ENCODE measurements around the gene KIF3C.
"Not testable (repeated sequence)": the region's sequence is repeated elsewhere in the genome, so short reads cannot be mapped to it uniquely, and the experiment has no call there.

KIF3C gene

DNA sequence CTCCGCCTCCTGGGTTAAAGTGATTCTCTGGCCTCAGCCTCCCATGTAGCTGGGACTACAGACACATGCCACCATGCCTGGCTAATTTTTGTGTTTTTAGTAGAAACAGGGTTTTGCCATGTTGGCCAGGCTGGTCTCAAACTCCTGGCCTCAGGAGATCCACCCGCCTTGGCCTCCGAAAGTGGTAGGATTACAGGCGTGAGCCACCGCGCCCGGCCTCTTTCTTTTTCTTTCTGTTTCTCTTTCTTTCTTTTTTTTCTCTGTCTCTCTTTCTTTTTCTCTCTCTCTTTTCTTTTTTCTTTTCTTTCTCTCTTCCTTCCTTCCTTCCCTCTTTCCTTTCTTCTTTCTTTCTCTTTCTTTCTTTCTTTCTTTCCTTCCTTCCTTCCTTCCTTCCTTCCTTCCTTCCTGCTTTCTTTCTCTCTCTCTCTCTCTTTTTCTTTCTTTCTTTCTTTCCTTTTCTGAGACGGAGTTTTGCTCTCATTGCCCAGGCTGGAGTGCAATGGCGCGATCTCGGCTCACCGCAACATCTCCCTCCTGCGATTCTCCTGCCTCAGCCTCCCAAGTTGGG is 16.6 kb upstream of the KIF3C start:
- not testable (repeated sequence) for DNase-seq

DNA sequence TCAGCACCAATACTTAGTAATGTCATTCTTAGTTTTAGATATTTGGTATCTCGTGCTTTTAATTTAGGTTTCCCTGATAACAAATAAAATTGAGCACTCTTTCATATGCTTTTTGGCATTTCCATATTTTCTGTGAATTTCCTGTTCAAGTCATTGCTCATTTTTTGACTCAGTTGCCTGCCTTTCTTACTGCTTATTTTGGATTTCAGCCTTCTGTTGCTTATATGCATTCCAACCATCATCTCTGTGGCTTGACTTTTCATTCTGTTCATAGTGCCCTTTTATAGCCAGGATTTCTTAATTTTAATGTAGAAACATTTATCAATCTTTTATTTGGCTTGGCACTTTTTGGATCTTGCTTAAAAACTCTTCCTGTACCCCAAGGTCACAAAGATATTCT is 14.5 kb upstream of the KIF3C start:
- no peak for DNase-seq

DNA sequence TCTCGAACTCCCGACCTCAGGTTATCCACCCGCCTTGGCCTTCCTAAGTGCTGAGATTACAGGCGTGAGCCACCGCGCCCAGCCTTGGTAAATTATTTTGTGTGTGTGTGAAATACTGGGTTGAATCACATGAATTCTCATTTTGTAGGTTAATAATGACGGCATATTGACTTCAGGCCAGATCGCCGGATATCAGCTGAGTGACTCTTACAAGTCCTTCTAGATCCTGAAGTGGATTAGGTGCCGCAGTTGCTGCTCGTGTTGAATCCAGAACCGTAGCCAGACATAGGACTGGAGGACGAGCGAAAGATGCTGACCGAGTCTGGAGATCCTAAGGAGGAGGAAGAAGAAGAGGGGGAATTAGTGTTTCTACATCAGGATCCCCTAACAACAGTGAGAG is 12.2 kb upstream of the KIF3C start:
- DNase-seq, result no peak

DNA sequence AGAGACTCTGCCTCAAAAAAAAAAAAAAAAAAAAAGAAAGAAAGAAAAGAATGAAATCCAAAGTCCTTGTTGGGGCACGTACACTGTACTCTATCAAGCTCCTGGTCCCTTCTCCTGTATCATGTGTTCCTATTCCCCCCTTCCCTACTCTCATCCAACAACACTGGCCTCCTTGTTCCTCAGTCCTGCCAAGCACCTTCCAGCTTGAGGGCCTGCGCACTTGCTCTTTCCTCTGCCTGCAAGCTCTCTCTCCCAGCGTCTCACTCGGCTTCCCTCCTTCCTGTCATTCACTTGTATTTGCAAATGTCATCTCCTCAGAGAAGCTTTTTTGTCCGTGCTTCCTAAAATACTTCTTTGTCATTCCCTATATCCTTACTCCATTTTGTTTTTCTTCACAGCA is 10.8 kb upstream of the KIF3C start:
- DNase-seq, result no peak

DNA sequence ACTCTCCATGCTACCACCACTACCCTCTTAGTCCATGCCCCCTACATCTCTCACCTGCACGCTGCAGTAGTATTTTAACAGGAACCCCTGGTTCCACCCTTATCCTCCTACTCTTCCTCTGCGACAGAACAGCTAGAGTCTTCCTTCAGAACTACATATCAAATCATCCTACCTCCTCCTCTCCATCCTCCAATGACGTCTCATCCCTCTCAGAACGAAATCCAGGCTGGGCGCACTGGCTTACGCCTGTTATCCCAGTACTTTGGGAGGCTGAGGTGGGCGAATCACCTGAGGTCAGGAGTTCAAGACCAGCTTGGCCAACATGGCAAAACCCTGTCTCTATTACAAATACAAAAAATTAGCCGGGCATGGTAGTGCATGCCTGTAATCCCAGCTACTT is 10.3 kb upstream of the KIF3C start:
- no peak for DNase-seq

DNA sequence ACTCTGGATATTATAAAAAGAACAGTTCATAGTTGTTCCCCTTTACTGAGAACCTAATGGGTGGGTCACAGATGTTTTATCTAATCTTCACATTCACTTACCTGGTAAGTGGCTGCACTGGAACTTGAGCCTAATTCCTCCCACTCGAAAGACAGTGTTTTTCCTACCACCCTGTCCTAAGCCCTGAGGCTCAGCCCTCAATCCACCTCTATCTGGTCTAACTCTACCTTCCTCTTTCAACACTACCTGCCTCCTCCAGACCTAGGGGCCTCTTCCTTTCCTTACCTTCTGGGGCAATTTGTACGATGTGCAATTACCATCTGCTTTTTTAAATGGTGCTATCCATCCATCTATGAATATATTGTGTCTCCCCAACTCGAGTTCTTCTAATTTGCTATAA is 9.7 kb upstream of the KIF3C start:
- no peak for DNase-seq

DNA sequence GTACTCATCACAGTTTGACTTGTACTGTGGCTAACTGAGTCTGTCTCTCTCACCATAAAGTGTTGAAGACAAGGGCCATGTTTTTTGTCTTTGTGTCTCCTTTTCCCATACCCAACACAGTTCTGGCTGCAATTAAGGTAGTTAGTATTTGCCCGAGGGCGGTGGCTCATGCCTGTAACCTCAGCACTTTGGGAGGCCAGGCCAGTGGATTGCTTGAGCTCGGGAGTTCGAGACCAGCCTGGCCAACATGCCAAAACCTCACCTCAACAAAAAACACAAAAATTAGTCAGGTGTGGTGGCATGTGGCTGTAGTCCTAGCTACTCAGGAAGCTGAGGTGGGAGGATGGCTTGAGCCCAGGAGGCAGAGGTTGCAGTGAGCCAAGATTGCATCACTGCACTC is 6.9 kb upstream of the KIF3C start:
- DNase-seq, result no peak

DNA sequence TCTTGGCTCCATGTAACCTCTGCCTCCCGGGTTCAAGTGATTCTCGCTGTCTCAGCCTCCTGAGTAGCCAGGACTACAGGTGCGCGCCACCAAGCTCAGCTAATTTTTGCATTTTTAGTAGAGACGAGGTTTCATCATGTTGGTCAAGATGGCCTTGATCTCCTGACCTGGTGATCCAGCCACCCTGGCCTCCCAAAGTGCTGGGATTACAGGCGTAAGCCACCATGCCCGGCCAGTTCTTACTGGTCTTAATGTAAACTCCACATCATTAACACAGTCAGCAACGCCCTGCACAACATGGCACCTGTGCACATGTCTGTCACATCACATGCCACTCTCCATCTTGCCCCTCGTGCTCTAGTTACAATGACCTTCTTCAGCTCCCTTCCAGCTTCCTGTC is 5.8 kb upstream of the KIF3C start:
- no peak for DNase-seq

DNA sequence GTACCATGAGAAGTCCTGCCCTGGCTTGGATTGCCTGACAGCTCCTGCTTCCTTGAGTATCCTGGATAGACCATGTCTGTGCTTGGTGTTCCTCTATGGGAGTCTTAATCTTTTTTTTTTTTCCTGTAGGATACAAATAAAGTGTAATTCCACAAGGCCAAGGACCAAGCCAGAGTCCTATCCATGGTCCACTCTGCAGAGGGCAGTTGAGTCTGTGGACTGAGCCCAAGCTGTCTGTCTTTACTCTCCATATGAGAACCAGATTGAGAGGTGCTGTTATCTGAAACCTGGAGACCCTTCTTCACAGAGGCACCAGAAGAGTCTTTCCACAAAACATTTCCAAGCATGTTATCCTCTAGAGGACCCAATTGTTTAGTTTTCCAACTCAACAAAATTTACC is 1.4 kb upstream of the KIF3C start:
- no peak for DNase-seq

DNA sequence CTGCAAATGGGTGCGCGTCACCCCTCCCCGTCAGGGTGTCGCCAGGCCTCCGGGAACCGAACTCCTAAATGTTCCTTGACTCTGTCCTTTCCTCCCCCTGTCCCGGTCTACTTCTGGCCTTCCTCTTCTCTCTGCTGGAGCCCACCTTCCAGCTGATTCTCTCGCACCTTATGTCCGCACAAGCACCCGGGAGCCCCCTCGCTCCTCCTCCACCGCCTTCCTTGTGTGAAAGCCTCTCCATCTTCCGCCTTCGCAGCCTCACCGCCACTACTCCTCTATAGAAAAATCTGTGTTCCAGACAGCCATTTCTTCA is 627 bp upstream of the KIF3C start:
- no peak for DNase-seq

DNA sequence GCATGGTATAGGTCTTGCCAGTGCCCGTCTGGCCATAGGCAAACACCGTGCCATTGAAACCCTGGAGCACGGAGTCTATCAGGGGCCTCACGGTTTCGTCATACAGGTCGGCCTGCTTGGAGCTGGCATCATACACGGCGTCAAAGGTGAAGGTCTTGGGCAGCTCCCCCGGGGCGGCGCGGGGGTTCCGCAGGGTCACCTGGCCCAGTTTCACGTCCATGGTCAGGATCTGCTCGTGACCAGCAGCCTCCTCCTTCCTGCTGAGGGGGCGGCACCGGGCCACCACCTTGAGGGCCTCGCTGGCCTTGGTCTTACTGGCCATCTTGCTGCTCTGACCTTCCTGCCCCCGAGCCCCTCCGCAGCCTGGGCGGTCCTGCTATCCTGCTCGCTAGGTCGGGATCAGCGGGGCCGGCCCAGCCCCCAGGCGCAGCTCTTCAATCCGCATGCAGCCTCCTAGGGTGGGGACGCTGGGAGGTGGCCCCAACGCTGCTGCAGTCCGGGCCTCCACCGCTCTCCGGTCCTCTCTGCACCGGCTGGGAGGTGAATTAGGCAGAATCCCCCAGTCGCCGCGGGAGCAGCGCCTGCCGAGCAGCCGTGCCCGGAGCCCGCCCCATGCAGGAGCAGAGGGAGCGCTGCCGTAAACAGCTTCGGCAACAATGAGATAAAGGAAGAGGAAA is 563 bp downstream of the KIF3C start:
- DNase-seq, result no peak

DNA sequence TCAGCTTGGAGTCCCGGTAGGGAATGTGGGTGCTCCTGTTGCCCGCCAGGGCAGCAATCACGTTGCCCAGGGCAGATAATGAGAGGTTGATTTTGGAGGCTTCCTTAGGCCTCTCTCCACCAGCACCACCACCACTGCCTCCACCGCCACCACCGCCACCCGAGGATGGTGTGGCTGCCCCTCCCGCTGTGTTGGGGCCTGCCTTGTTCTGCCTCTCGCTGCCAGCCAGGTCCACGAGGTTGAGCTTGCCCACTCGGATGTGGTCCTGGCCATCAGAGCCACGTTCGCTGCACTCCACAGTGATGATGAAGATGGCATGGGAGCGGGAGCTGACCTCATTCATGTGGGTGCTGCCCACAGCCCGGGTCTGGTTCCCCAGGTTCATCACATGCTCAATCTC is 1.3 kb downstream of the KIF3C start:
- DNase-seq, result no peak

DNA sequence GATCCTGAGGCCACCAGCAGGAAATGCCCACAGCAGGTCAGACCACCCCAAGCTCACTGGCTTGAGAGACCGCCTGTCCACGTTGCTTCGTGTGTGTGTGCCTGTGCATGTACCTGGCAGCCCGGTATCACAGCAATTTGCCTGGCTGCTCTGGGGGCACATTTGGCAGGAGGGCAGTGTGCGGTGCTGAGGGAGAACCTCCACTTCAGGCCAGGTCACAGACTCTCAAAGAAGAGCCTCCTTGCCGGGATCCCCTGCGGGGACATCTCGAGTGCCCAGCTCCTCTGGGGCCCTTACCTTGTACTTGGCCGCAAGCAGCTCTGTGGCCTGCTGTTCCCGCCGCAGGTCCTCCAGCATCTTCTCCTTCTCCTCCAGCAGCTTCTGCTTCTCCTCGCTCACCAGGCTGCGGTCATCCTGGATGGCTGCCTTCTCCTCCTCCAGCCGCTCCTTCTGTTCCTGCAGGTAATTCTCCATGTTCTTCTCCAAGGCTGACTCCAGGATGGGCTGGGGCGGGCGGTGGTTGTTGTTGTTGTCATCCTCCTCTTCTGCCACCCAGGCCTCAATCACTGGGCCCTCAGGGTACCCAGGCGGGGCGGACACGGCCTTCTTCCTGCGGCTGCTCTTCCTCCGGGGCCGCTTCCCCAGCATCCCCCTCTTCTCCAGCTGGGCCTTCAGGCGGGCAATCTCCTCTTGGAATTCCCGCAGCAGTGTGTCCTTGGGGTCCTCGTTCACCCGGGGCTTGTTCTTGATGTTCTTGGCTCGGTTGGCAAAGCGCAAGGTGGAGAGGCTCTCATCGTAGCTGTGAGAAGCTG is 2.0 kb downstream of the KIF3C start:
- DNase-seq, result no peak

DNA sequence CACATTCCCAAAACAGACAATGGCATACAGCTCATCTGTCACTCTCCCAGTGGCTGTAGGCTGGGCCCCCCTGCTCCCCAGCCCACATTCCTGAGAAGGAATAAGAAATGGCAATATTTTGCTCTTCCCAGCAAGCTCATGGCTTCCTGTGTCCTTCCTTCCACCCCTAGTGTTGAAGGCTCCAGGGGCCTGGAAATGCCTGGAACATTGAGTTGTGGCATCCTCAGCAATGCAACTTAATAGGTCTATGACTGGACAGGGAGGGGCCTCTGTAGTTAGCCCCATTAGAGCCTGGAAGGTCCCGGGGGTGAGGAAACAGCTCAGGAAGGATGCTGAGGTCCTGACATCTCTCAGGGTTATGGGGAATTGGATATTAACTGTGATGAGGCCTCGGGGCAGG is 3.3 kb downstream of the KIF3C start:
- peak; percentile 26 for DNase-seq

DNA sequence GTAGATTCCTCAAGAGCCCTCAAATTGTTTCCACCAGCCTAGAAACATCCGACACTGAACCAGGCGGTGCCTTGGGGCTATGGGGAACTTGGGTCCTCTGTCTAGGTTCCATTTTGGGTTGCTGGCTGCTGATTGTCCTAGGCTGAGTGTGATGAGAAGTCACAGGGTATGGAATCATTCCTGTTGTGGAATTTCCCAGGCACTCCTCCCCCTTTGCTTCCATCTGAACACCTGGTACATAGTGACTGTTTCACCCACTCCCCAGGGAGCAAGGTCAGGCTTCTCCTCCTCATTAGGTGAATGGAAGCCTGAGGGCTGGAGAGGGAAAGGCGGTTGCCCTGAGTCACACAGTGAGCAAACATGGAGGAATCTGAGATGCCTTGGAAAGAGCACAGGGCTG is 4.5 kb downstream of the KIF3C start:
- no peak for DNase-seq

DNA sequence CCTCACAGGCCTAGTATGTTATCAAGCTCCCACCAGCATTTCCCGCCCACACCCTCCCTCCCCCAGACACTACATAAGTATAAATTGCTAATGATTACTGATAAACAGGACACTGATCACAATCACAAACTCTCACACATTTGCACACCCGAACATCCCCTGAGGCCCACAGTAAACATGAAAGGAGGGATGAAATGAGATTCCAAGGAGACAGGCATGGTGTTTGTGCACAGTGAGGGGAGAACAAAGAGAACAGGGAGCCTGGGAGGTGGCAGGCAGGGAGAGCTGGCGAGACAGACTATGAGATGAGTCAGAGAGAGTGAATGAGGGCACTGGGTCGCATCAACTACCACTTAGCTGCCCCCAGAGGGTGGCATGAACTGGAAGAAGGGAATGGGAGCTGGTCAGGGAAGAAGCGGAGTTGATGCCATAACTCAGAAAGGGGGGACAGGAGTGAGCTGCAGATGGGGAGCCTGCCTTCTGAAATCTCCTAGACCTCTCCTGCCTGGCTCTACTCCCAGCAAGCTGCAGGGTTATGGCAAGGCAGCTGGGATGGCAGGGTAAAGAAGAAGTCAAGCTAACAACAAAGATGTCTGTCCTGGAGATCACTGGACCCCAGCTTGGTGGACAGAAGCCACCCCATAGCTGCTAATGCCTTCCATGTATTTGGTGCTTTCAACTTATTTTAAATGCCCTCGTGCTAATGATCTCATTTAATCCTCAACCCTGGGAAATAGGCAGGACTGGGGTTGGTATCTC is 5.1 kb downstream of the KIF3C start:
- DNase-seq, result peak; percentile 53

DNA sequence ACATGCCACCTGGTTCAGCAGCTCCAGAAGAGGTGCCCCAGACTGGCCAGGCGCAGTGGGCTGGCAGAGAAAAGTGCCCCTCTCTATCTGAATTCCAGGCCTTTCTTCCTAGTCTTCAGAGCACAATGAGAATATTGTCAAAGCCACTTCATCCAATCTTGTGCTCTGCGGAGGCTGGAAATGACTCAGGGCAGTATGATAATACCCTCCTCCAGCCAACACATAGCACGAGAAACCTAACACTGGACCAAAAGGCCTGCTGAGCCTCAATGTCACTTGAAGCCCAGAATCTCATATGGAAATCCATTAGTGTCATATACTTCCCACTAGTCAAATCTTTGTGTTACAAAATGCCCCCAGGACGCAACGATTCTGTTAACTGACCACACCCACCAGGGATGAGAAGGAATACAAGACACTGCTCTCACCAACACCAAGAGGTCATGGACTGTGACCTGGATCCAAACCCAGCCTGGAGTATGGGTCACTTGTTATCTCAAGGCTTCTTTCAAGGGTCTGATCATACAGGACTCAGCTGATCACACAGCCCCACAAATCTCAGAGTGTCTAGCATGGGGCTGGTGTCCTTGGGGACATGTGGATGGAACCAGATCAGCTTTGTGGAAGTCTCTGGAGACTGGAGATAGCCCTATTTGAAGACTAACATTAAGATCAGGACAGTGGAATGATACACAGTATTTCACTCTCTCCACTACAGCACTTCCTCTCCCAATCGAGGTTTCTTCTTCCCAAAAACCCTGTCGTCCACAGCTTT is 10.1 kb downstream of the KIF3C start:
- DNase-seq, result no peak

DNA sequence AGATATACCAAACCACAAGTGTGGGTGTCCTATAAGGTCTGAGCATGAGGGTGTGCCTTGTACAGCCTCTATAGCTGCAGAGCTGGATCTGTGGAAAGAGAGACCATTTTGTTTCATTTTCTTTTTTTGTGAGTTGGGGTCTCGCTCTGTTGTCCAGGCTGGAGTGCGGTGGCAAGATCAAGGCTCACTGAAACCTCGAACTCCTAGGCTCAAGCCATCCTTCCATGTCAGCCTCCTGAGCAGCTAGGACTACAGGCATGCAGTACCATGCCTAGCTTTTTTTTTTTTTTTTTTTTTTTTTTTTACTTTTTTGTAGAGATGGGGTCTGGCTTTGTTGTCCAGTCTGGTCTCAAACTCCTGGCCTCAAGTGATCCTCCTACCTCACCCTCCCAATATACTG is 10.7 kb downstream of the KIF3C start:
- no peak for DNase-seq

DNA sequence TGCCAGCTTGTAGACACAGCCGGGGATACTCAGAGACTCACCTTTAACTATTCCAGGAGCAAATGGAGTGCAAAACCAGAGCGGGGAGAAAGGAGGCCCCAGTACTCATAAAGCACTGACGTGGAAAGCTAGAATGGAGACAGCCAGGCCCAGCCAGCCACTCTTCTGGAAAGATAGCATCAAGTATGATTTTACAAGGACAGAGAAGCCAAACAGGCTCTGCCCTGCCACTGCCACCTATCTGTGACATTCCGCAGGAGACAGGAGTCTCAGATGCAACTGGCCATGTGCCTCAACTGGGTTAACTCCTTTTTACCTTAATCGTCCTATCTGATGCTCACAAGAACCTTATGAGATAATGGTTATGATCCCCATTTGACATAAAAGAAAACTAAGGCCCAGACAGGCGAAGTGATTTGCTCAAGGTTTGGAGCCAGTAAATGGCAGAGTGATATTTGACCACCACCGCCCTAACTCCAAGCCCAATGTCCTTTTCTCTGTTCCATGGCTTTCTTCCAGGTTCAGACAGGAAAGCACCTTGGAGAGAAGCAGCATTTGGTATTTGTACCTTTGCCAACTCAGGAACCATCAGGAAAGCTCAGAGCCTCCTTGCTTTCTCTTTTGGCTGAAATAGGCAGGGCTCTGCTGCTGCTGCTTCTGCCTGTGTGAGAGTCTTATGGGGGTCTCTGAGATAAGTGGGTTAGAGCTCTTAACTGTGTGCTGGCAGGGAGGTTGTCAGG is 15.6 kb downstream of the KIF3C start:
- no peak for DNase-seq

DNA sequence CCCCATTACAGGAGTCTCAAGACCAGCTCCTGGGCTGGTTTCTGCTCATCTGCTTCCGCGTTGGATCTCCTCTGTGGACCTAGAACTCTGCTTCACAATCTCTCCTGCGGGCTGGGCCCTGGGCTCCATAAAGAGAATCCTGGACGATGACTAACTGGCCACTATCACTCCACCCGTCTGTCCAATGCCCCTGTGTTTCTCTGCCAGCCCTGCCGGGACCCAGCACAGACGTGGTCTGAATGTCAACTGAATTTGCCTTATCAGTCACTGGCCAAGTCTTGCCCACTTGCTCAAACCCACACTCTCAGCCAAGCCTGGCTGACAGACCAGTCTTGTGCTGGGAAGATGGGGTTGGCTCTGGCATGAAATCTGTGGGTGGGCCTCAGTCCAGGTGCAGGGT is 17.4 kb downstream of the KIF3C start:
- no peak for DNase-seq

DNA sequence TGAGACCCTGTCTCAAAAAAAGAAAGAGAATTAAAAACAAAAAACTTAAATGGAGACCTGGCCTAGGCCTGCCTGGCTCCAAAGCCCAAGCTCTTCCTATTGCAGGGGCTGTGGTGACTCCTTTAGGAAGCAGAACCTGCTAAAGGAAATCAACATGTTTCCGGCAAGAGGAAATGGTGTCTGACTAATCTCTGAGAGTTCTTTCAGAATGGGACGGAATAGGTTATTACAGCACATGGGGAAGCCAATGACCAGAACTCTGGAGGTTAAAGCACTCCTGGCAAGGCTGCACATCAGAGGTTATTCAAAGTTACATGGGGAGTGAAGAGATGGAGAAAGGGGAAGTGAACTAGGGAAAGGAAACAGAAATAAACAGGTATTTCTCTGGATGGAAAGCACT is 21.4 kb downstream of the KIF3C start:
- DNase-seq, result no peak

DNA sequence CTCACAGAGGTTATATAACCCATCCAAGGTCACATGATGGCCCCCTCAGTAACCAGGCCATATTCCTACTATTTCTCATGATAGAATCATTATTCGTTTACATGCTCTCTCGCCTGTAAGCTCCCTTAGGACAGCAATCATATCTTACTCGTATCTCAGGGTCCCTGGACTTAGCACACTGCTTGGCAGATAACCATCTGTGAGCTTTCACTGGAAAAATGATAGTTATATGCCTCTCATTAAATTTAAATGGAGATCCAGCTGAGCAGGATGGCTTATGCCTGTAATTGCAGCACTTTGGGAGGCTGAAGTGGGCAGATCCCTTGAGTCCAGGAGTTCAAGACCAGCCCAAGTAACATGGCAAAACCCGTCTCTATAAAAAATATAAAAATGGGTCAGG is 21.9 kb downstream of the KIF3C start:
- no peak for DNase-seq

Data from eye (tissue), 1 donor.